ENCODE results near the gene HCN3.

HCN3 gene

DNA sequence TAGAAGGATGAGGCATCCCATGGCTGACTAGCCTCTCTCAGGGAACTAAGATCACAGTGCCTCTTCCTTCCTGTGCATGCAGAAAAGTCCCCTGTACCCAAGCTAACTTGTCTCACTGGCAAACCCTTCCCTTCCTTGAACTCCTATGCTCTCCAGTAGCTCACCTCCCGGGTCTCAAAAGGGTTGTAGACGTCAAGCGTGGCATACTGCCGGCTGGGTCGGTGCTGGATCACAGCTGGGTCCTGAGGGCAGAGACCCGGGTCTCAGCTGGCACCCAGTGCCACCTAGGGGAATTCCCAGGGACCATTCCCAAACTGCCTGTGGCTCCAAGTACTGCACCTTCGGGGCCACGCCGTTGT is 15.8 kb upstream of the HCN3 start:
- H3K36me3 ChIP-seq (ENCODE audit: insufficient read depth, low read length): peaks cover 53% of the 10 kb centered on the region
- peak overlapping the region; percentile 73 for H3K4me3 ChIP-seq (ENCODE audit: low read length)
- peaks cover 9% of the 10 kb centered on the region for H3K4me1 ChIP-seq (ENCODE audit: insufficient read depth, low read length)
- no peaks in the 10 kb centered on the region for H3K27me3 ChIP-seq (ENCODE audit: insufficient read depth, low read length)
- H3K9me3 ChIP-seq (ENCODE audit: low read length): no peaks in the 10 kb centered on the region
- no peak overlapping the region for H2AFZ ChIP-seq (ENCODE audit: low read depth, low read length)

DNA sequence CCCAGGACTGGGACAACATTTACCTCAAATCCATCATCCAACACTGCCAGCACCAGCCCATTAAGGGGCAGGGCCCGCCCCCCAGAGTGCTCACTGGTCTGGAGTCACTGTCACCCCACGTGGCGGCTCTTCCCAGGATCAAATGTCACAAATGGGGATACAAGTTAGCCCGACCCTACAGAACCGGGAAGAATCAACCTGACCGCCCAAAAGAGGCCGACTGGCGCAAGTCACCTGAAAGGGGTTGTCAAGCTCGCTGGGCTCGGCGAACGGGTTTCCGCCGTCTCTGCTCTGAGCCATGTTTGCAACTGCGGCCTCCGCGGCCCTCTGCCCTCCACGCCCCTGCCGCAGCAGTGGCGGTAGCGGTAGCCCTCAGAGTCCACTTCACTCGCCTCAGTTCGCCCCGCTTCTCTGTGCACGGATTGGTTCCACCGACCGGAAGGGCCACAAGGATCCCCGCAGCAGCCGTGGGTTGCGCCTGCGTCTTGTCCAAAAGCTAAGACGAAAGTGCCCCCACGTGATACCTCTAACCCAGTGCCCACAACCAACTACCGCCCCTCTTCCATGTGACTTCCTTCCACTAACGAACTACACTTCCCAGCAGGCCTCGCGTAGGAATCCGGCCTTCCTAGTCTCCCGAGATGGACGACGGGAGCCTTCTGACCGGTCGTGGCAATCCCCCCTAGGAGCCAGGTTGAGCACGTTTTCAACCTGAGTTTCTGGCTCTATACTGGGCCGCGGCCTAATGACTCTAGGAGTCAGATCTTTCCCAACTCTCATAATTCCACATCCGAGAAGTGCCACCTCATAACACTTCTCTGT is 15.2 kb upstream of the HCN3 start, which contains the start of gene SCAMP3:
Gene SCAMP3 (minus strand): TSS at position 509 of the 822 bp plus-strand sequence. CDS start 209 bp downstream, at position 300.
- Histone ChIP-seq H3K4me3 (ENCODE audit: low read length) (peak within 1 kb of the TSS; percentile 73), H3K9me3 (ENCODE audit: low read length) (no peaks in the 10 kb centered on the region), H2AFZ (ENCODE audit: low read depth, low read length) (no peak within 1 kb of the TSS), H3K36me3 (ENCODE audit: insufficient read depth, low read length) (peaks cover 53% of the 10 kb centered on the region), H3K27me3 (ENCODE audit: insufficient read depth, low read length) (no peaks in the 10 kb centered on the region), H3K4me1 (ENCODE audit: insufficient read depth, low read length) (peaks cover 9% of the 10 kb centered on the region)

DNA sequence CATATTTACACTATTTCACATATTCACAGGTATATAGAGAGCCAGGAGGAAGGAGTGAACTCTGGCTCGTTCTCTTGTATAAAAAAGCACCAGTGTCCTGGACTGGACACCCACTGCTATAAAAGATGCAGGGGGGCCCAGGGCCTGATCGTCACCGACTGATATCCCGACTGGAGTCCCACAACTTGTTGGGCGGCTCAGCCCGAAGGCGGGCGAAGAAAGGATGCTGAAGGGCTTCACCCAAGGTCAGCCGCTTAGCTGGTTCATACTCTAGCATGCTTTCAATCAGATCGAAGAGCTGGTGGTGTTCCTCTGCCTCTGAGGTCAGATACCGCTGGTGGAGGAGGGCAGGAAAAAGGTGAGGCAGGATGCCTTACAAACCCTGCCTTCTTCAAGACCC is 14.2 kb upstream of the HCN3 start:
- Histone ChIP-seq H3K9me3 (ENCODE audit: low read length) (no peaks in the 10 kb centered on the region), H3K4me1 (ENCODE audit: insufficient read depth, low read length) (peaks cover 9% of the 10 kb centered on the region), H3K4me3 (ENCODE audit: low read length) (no peak overlapping the region), H3K27me3 (ENCODE audit: insufficient read depth, low read length) (no peaks in the 10 kb centered on the region), H2AFZ (ENCODE audit: low read depth, low read length) (no peak overlapping the region), H3K36me3 (ENCODE audit: insufficient read depth, low read length) (peaks cover 60% of the 10 kb centered on the region)

DNA sequence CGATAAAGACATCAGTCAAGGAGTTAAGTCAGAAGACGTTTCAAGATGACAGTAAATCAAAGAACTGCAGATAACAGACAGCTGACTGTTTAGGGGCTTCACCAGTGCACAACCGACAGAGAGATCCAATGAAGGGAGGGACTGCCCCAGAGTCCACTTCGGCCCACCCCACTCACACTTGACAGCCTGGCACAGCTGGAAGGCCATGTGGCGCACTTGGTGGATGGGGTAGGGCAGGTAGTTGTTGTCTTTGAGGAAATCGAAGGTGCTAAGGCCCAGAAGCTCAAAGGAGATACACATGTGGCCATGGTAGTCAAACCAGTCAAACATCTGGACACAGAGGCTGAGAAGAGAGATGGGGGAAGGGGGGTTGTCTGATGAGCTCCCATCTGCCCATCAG is 10.7 kb upstream of the HCN3 start:
- H3K9me3 ChIP-seq (ENCODE audit: low read length): no peaks in the 10 kb centered on the region
- H3K4me1 ChIP-seq (ENCODE audit: insufficient read depth, low read length): peaks cover 1% of the 10 kb centered on the region
- no peak overlapping the region for H3K4me3 ChIP-seq (ENCODE audit: low read length)
- H3K36me3 ChIP-seq (ENCODE audit: insufficient read depth, low read length): peaks cover 77% of the 10 kb centered on the region
- H2AFZ ChIP-seq (ENCODE audit: low read depth, low read length): no peak overlapping the region
- no peaks in the 10 kb centered on the region for H3K27me3 ChIP-seq (ENCODE audit: insufficient read depth, low read length)

DNA sequence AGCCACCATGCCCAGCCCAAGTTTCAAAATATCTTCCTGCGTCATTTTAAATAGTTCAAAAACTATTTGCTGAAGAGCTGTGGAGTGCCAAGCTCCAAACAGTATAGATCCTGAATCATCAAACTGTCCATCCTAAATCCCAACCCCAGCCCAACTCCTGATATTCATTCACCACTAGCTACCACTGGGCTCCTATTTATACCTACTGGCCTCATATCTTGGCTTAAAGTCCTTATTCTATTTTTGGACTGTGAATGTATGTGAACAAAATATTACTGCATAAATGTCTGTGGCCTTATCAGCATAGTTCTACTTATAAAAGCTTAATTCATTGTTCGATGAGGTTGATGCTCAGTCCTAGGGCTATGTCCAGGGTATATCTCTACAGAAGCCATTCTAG is 9.9 kb upstream of the HCN3 start:
- Histone ChIP-seq H2AFZ (ENCODE audit: low read depth, low read length) (no peak overlapping the region), H3K36me3 (ENCODE audit: insufficient read depth, low read length) (peaks cover 80% of the 10 kb centered on the region), H3K4me1 (ENCODE audit: insufficient read depth, low read length) (peaks cover 3% of the 10 kb centered on the region), H3K27me3 (ENCODE audit: insufficient read depth, low read length) (no peaks in the 10 kb centered on the region), H3K9me3 (ENCODE audit: low read length) (no peaks in the 10 kb centered on the region), H3K4me3 (ENCODE audit: low read length) (no peak overlapping the region)

DNA sequence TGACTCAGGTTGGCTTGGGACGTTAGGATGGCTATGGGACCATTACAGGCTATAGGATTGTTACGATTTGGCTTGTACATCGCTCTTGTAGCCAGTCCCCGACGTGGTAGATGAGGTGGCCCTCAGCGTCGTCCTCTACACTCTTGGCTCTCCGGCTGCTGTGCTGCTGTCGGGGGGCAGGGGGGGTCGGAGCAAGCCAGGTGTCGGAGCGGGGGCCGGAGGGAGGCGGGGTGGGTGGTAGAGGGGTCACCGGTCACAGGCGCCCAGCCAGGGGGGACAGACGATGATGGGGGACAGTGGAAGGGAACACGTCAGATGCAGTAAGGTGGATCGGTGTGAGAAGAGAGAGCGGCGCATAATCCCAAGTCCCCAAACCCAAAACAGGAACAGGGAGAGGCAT is 8.6 kb upstream of the HCN3 start:
- H3K4me1 ChIP-seq (ENCODE audit: insufficient read depth, low read length): peaks cover 7% of the 10 kb centered on the region
- no peaks in the 10 kb centered on the region for H3K9me3 ChIP-seq (ENCODE audit: low read length)
- no peak overlapping the region for H3K4me3 ChIP-seq (ENCODE audit: low read length)
- no peak overlapping the region for H2AFZ ChIP-seq (ENCODE audit: low read depth, low read length)
- H3K27me3 ChIP-seq (ENCODE audit: insufficient read depth, low read length): no peaks in the 10 kb centered on the region
- H3K36me3 ChIP-seq (ENCODE audit: insufficient read depth, low read length): peaks cover 71% of the 10 kb centered on the region

DNA sequence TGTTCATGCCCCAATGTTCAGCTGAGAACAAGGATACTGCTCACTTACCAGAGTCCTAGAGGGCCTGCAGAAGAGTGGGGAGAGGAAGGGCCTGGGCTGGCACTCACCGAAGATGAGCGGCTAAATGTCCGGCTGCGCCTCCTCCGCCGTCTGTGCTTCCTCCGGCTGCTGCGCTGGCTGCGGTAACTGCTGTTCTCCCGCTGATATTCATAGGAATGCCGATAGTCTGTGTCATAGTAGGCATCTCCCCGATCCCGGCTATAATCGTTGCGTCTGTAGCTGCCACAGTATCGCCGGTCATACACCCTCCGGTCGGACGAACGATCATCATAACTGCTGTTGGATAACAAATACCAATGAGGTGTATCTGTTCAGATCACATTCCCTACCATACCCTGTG is 7.9 kb upstream of the HCN3 start:
- Histone ChIP-seq H2AFZ (ENCODE audit: low read depth, low read length) (no peak overlapping the region), H3K4me3 (ENCODE audit: low read length) (no peak overlapping the region), H3K9me3 (ENCODE audit: low read length) (no peaks in the 10 kb centered on the region), H3K4me1 (ENCODE audit: insufficient read depth, low read length) (peaks cover 10% of the 10 kb centered on the region), H3K36me3 (ENCODE audit: insufficient read depth, low read length) (peaks cover 63% of the 10 kb centered on the region), H3K27me3 (ENCODE audit: insufficient read depth, low read length) (no peaks in the 10 kb centered on the region)

DNA sequence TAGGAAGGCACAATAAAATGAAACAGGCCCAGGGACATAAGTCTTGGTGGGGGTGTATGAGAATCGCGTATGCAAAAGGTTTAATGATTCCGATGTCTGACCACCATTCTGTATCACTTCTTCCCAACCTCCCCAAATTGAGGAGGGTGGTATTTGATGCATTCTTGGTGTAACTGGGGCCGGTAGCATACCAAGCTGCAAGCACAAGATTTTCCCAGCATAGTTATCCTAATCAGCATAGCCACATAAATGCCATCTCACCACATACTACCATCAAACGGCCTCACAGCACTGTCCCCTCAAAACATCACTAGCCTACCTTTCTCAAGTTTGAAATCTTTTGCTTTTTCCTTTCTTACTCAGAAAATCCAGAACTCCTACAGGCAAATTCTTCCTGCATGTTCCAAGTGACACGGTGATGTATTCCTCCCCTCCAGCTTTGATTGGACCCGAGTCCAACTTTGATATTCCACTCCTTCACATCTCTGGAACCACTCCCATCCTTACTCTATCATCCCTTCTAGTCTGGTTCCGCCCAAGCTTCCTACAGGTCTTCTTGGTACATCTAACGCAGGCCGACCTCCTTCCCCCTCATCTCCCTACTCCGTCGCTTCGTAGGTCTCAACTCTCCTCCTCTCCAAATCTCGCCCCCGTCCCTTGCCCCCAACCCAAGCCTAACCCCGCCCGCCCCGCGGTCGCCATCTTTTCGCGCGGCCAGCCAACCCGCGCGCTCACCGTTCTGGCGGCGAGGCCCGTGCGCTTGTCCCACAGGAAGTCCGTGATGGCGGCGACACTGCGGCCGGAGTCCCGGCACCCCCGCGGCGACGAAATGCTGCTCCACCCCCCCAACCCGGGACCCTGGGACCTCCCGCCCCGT is 4.6 kb upstream of the HCN3 start:
- Histone ChIP-seq H2AFZ (ENCODE audit: low read depth, low read length) (no peak overlapping the region), H3K9me3 (ENCODE audit: low read length) (no peaks in the 10 kb centered on the region), H3K27me3 (ENCODE audit: insufficient read depth, low read length) (no peaks in the 10 kb centered on the region), H3K4me3 (ENCODE audit: low read length) (peak overlapping the region; percentile 91), H3K36me3 (ENCODE audit: insufficient read depth, low read length) (peaks cover 36% of the 10 kb centered on the region), H3K4me1 (ENCODE audit: insufficient read depth, low read length) (peaks cover 13% of the 10 kb centered on the region)

DNA sequence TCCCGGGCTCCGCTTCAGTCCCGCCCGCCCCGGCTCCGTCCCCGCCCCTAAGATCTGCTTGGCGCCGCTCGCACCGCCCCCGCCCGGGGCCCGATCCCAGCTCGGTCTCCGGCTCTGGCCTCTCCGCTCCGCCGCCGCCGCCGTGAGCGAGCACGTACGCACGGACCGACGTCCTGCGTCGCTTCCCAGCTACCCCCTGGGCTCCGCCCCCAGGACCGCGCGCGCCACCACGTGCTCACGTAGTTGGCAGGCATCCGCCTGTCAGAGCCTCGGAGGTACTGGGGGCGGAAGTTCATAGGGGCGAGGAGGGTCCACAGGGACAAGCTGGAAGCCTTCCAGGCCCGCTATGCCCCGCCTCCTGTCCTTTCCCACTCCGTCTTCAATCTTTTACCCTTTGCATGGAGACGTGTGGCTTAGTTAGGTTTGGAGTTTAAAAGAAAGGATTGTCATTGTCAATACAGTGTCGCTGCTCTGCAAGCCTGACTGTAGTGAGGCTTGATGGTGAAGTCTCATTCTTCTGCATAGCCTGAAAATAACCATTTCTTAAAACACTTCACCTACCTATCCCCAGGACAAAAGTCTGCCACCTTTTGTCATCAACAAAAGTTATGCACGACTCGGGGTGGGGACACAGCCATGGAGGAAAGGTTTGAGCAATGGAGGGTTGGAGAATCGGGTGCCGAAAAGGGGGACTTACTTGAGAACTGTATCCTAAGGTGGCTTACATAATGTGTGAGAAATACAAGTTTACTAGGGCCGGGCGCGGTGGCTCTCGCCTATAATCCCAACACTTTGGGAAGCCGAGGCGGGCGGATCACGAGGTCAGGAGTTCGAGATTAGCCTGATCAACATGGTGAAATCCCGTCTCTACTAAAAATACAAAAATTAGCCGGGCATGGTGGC is 3.7 kb upstream of the HCN3 start, which contains the start of gene CLK2:
Gene CLK2 (minus strand): TSS at position 162 of the 903 bp plus-strand sequence. CDS start 2,527 bp downstream, outside the sequence.
- peak within 1 kb of the TSS; percentile 91 for H3K4me3 ChIP-seq (ENCODE audit: low read length)
- peak within 1 kb of the TSS; percentile 81 for H2AFZ ChIP-seq (ENCODE audit: low read depth, low read length)
- peaks cover 27% of the 10 kb centered on the region for H3K36me3 ChIP-seq (ENCODE audit: insufficient read depth, low read length)
- H3K27me3 ChIP-seq (ENCODE audit: insufficient read depth, low read length): no peaks in the 10 kb centered on the region
- H3K9me3 ChIP-seq (ENCODE audit: low read length): no peaks in the 10 kb centered on the region
- H3K4me1 ChIP-seq (ENCODE audit: insufficient read depth, low read length): peaks cover 16% of the 10 kb centered on the region

DNA sequence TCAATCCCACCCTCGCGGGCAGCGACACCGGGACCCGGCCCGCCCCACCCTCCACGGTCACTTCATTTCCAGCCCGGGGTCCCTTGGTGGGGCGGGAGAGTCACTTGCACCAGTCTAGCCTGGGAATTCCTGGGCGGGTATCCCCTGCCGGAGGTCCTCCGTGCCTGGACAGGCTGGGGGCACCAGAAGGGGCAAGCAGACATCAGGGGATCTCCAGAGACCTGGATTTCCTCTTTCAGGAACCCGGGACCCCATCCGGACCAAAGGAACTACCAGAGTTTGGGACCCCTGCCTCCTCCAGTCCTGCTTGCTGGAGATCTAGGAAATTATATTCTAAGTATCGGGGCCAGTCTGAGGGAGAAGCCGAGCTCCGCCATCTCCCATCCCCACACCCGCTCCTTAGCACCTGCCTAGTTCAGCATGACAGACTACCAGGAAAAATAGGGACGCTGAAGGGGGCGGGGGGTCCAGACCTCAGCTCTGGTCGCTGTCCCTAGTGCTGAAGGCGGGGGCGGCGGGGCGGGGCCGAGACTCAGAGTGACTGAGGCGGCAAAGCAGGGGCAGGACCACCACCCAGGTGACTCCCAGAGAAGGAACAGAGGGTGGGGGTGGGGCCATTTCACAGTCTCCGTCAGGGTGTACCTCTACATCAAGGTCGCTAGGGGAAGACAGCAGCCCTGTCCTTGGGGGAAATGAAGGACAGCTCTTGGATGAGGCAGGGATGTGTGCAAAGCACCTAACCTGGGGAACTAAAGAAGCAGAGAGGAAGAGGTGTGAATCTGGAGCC is 832 bp downstream of the HCN3 start:
- Histone ChIP-seq H3K4me3 (ENCODE audit: low read length) (peak overlapping the region; percentile 77), H3K36me3 (ENCODE audit: insufficient read depth, low read length) (peaks cover 10% of the 10 kb centered on the region), H3K4me1 (ENCODE audit: insufficient read depth, low read length) (peaks cover 22% of the 10 kb centered on the region), H3K27me3 (ENCODE audit: insufficient read depth, low read length) (no peaks in the 10 kb centered on the region), H2AFZ (ENCODE audit: low read depth, low read length) (peak overlapping the region; percentile 78), H3K9me3 (ENCODE audit: low read length) (no peaks in the 10 kb centered on the region)

DNA sequence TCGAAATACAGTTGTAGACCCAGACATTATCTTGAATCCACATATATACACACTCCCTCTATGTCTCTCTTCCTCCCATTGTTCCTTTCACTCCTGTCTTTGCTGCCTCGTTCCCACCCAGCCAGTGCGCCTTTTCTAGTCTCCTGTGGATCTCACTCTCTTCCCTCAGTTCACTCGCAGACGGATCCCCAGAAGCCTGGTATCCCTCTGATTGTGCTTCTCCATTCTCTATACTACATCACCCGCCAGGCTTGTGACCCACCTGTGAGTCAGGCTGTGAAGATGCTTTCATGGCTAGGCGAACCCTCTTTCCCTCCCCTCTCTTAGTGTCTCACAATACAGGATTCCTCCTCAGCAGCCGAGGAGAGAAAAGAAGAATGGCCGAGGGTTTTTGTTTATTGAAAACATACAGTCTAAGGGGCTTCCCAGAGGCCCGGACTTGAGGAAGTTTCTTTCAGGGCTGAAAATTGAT is 1.5 kb downstream of the HCN3 start:
- Histone ChIP-seq H3K27me3 (ENCODE audit: insufficient read depth, low read length) (no peaks in the 10 kb centered on the region), H3K9me3 (ENCODE audit: low read length) (no peaks in the 10 kb centered on the region), H3K4me1 (ENCODE audit: insufficient read depth, low read length) (peaks cover 19% of the 10 kb centered on the region), H2AFZ (ENCODE audit: low read depth, low read length) (no peak overlapping the region), H3K36me3 (ENCODE audit: insufficient read depth, low read length) (peaks cover 14% of the 10 kb centered on the region), H3K4me3 (ENCODE audit: low read length) (peak overlapping the region; percentile 77)

DNA sequence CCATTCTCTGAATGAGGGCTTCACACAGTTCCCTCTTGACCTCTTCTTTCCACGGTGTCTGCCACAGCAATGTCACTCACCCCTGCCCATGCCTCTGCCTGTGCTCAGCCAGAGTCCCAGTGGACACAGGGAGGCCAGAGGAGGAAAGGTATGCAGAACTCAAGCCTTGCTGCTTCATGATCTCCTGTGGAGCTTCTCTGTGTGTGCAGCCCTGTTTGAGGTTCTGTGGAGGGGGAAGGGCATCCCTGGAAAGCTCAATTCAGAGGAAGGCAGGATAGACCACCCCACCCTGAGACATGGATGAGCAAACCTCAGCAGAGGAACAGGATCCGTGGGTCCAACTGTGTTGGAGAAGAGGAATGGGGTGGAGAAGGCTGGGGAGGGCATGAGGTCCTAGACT is 2.0 kb downstream of the HCN3 start:
- peaks cover 17% of the 10 kb centered on the region for H3K36me3 ChIP-seq (ENCODE audit: insufficient read depth, low read length)
- no peaks in the 10 kb centered on the region for H3K27me3 ChIP-seq (ENCODE audit: insufficient read depth, low read length)
- peak overlapping the region; percentile 77 for H3K4me3 ChIP-seq (ENCODE audit: low read length)
- no peaks in the 10 kb centered on the region for H3K9me3 ChIP-seq (ENCODE audit: low read length)
- no peak overlapping the region for H2AFZ ChIP-seq (ENCODE audit: low read depth, low read length)
- H3K4me1 ChIP-seq (ENCODE audit: insufficient read depth, low read length): peaks cover 17% of the 10 kb centered on the region
